Ishikawa (cell line): ENCODE measurements around the gene CACNB3.

Experiments used
- CEBPB ChIP-seq: IDR thresholded peaks from 2 replicates; pipeline ENCODE4 v1.6.1; 2012
- CREB1 ChIP-seq: IDR thresholded peaks from 2 replicates; pipeline ENCODE4 v1.6.1; 2012; ENCODE audit warnings: low read depth
- EGR1 ChIP-seq: IDR thresholded peaks from 2 replicates; pipeline ENCODE4 v1.6.1; 2012
- EP300 ChIP-seq: IDR thresholded peaks from 2 replicates; pipeline ENCODE4 v1.6.1; 2012; ENCODE audit warnings: borderline replicate concordance
- FOXM1 ChIP-seq: IDR thresholded peaks from 2 replicates; pipeline ENCODE4 v1.6.1; 2012; ENCODE audit warnings: low read depth, borderline replicate concordance
- NFIC ChIP-seq: IDR thresholded peaks from 2 replicates; pipeline ENCODE4 v1.6.1; 2012
- RAD21 ChIP-seq: IDR thresholded peaks from 2 replicates; pipeline ENCODE4 v1.6.1; 2012; ENCODE audit warnings: low read depth
- TAF1 ChIP-seq: IDR thresholded peaks from 2 replicates; pipeline ENCODE4 v1.6.1; 2012; ENCODE audit warnings: low read depth, mild to moderate bottlenecking
- TCF12 ChIP-seq: IDR thresholded peaks from 2 replicates; pipeline ENCODE4 v1.6.1; 2012; ENCODE audit warnings: low read depth
- TEAD4 ChIP-seq: IDR thresholded peaks from 2 replicates; pipeline ENCODE4 v1.6.1; 2012
- USF1 ChIP-seq: IDR thresholded peaks from 2 replicates; pipeline ENCODE4 v1.6.1; 2012
- YY1 ChIP-seq: IDR thresholded peaks from 2 replicates; pipeline ENCODE4 v1.6.1; 2012; ENCODE audit warnings: low read depth
- ZBTB7A ChIP-seq: IDR thresholded peaks from 2 replicates; pipeline ENCODE4 v1.6.1; 2012; ENCODE audit warnings: low read depth
- TF ChIP-seq, protein P1 (sequence below): IDR thresholded peaks from 2 replicates; pipeline ENCODE4 v1.6.1; 2012; ENCODE audit warnings: low read depth, mild to moderate bottlenecking
- TF ChIP-seq, protein P2 (sequence below): IDR thresholded peaks from 2 replicates; pipeline ENCODE4 v1.6.1; 2012

CACNB3 gene

DNA sequence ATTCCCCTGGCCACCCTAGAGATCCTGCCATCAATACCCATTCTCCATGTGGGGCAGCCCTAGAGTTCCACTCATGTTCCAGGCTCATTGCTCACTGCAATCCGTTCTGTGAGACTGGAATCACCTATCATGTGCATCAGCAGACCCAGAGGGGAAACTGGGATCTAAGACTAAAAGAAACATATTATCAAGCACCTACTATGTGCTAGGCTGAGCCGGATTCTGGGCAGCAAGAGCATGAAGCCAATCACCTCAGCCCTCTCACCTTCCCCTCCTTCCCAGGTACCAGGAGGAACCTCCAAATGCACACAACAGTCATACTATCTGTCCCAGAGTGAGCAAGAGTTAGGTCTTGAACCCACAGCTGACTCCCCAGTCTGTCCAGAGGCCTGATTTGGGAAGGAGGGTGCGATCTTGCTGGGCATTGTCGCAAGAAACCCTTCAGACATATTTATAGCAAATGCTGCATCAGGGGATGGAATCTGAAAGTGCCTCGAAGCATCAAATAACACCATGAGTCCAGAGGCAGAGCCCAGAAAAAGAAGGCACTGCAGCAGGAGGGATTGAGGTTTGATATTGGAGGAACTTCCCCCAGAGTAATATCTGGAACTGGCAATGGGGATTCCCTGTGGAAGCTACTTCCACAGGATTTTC, 6.7 kb upstream of the CACNB3 start:
- TF ChIP-seq CEBPB, result no peak

- TF ChIP-seq NFIC (no peak), RAD21 (no peak), CEBPB (no peak), EGR1 (no peak), CREB1 (no peak), USF1 (no peak), YY1 (no peak), ZBTB7A (no peak), TEAD4 (no peak), FOXM1 (no peak), TAF1 (no peak), EP300 (no peak)
- TF ChIP-seq, protein P1, sequence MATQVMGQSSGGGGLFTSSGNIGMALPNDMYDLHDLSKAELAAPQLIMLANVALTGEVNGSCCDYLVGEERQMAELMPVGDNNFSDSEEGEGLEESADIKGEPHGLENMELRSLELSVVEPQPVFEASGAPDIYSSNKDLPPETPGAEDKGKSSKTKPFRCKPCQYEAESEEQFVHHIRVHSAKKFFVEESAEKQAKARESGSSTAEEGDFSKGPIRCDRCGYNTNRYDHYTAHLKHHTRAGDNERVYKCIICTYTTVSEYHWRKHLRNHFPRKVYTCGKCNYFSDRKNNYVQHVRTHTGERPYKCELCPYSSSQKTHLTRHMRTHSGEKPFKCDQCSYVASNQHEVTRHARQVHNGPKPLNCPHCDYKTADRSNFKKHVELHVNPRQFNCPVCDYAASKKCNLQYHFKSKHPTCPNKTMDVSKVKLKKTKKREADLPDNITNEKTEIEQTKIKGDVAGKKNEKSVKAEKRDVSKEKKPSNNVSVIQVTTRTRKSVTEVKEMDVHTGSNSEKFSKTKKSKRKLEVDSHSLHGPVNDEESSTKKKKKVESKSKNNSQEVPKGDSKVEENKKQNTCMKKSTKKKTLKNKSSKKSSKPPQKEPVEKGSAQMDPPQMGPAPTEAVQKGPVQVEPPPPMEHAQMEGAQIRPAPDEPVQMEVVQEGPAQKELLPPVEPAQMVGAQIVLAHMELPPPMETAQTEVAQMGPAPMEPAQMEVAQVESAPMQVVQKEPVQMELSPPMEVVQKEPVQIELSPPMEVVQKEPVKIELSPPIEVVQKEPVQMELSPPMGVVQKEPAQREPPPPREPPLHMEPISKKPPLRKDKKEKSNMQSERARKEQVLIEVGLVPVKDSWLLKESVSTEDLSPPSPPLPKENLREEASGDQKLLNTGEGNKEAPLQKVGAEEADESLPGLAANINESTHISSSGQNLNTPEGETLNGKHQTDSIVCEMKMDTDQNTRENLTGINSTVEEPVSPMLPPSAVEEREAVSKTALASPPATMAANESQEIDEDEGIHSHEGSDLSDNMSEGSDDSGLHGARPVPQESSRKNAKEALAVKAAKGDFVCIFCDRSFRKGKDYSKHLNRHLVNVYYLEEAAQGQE, result no peak
- TF ChIP-seq, protein P2, sequence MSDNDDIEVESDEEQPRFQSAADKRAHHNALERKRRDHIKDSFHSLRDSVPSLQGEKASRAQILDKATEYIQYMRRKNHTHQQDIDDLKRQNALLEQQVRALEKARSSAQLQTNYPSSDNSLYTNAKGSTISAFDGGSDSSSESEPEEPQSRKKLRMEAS, result no peak
Observed at GRCh38 chr12:48812389-48812788, 5.9 kb upstream of the CACNB3 start.

DNA sequence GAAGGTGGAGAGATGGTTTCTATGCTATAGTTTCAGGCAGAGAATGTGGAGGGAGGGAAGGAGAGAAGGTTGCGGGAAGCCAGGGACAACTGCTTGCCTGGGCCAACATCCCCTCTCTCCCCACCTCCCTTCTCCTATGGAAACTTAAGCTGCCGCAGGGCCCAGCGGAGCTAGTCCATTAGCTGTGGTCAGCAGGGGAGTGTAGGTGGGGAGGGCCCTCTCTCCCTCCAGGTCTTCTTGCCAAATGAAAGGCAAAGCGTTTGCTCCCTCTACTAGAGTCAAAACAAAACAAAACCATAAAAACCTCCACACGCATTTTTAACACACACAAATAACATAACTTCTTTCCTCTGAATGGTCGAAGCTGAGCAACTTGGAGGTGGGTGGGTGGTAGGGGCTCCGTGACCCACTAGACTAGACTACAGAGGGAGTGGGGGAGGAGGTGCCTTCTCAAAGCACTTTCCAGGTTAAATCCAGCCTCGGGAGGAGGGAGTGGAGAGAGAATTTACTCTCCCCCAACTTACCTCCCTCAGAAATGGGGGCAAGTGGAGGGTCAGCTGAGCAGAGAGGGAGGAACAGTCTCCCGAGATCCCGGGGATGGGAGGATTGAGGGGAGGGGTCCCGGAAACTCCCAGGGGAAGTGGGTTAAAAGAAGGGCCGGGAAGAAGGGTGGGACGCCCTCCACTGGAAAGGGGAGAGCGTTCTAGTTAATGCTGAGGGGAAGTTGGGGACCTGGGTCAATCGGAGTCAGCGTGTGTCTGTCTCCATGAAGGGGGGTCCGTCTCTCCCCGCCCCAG, 4.6 kb upstream of the CACNB3 start:
- TF ChIP-seq TCF12 (no peak), CREB1 (no peak)

GRCh38 chr12:48814262-48815125, 3.8 kb upstream of the CACNB3 start:
- TF ChIP-seq FOXM1 (no peak), RAD21 (peak; percentile 48; the same call in 1 of the 2 replicates), NFIC (no peak), USF1 (no peak), ZBTB7A (peak; percentile 97), CEBPB (no peak), TAF1 (peak; percentile 33; the same call in 1 of the 2 replicates), TCF12 (peak; percentile 63; the same call in 1 of the 2 replicates), EGR1 (0 out of 2 replicates have a peak, but pooled peaks have one; percentile 10), CREB1 (no peak), YY1 (0 out of 2 replicates have a peak, but pooled peaks have one; percentile 40)
- TF ChIP-seq, protein P1, result no peak
- TF ChIP-seq, protein P2, result peak; percentile 70
